Mononuclear cell (primary cell): Measurements from ENCODE around the gene CD247. TPM values are rescaled to one million over a fixed set of nuclear protein-coding genes. Genes with fewer than 3 reads are reported as not detected.

Experiments
- H3K27me3 ChIP-seq: 2 replicates; pipeline ENCODE4 v1.6.0; 2011; ENCODE audit warnings: low read length, control low read depth; ENCODE audit not compliant: insufficient read depth
- H3K4me1 ChIP-seq: 2 replicates; pipeline ENCODE4 v1.5.1; 2011; ENCODE audit warnings: mild to moderate bottlenecking, low read length, control low read depth; ENCODE audit not compliant: insufficient read depth
- H3K4me3 ChIP-seq: 2 replicates; pipeline ENCODE4 v1.5.1; 2011; ENCODE audit warnings: mild to moderate bottlenecking, low read length, moderate library complexity
- H3K9me3 ChIP-seq: 2 replicates; pipeline ENCODE4 v1.5.1; 2011; ENCODE audit warnings: low read depth, mild to moderate bottlenecking, control low read depth, low read length
- total RNA-seq: library from RNA; depleted of rRNA; stranded (reverse); fragments of >200 nt; gene quantifications from one replicate; pipeline ENCODE4 v1.2.3, GENCODE V29; 2012

Gene CD247
- total RNA-seq, 1 donor: 162 TPM

DNA sequence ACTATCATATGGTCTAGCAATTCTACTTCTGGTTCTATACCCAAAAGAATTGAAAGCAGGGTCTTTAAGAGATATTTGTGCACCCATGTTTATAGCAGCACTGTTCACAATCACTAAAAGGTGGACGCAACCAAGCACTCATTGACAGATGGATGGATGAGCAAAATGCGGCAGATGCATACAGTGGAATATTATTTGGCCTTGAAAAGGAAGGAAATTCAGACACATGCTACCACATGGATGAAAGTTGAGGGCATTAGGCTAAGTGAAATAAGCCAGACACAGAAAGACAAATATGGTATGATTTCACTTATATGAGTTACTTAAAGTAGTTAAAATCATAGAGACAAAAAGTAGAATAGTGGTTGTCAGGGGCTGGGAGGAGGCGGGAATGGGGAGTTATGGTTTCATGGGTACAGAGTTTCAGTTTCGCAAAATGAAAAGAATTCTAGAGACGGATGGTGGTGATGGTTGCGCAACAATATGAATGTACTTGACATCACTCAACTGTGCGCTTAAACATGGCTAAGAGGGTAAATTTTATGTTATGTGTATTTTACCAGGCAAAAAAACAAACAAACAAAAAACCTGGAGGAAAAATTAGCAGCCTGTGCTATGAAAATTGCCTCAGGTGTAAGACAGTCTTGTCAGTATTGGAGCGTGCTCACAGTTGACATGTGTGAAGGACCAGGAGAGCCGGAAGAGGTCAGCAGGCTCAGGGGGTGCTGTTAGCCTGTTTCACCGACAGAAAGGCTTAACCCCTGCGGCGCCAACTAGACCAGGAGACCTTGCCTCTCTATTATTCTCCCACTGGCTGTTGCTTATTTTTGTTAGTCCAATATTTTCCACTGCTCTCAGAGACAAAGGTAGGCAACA lies 26.5 kb downstream of the CD247 start:
- Histone ChIP-seq H3K4me3 (no peak overlapping the region), H3K4me1 (peaks cover 81% of the 10 kb centered on the region), H3K27me3 (no peaks in the 10 kb centered on the region), H3K9me3 (no peaks in the 10 kb centered on the region)

DNA sequence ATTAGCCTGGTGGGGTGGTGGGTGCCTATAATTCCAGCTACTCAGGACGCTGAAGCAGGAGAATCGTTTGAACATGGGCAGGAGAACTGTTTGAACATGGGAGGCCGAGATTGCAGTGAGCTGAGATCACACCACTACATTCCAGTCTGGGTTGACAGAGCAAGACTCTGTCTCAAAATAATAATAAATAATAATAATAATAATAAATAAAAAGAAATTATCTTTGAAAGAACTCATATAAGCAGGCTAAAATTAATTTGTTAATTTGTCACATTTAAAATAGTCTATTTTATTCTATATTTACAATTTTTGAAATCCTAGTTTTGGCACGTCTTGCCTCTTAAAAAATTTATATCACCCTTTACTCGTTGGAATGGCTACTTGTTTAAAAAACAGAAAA lies 27.6 kb downstream of the CD247 start:
- no peaks in the 10 kb centered on the region for H3K27me3 ChIP-seq
- H3K4me1 ChIP-seq: peaks cover 85% of the 10 kb centered on the region
- H3K9me3 ChIP-seq: no peaks in the 10 kb centered on the region
- H3K4me3 ChIP-seq: no peak overlapping the region

DNA sequence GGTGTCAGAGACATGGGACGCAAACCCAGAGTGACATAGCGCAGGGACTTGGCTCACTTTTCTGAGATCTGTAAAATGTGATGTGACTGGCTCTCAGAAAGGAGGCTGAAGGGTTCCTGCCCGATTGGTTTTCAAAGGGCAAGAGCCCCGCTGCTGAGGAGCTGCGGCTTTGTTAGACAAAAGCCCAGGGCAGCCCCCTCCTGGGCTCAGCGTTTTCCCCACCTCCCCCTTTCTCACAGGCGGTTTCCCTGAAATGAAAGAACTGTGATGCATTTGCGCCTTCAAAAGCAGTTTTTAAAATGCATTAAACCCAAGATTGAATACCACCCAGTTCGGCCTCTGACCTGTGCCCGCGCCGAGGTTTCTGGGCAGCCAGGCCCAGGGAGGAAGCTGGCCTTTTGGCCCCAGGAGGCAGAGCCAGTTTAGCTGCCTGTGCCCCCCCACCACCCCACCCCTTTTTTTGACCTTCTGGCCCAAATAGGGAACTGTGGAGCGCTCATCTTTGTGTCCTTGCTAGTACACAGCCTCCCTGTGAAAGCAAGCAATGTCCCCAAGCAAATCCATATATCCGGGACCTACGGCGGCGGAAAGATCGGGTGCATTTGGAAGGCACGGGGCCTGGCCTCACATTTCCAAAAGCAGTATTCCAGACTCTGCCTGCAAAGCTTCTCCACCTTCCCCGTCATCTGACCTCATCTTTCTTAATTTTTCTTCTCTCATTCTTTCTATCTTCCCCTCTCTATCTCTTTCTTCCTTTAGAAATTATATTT lies 28.6 kb downstream of the CD247 start:
- Histone ChIP-seq H3K9me3 (no peaks in the 10 kb centered on the region), H3K27me3 (no peaks in the 10 kb centered on the region), H3K4me3 (no peak overlapping the region), H3K4me1 (peaks cover 85% of the 10 kb centered on the region)

DNA sequence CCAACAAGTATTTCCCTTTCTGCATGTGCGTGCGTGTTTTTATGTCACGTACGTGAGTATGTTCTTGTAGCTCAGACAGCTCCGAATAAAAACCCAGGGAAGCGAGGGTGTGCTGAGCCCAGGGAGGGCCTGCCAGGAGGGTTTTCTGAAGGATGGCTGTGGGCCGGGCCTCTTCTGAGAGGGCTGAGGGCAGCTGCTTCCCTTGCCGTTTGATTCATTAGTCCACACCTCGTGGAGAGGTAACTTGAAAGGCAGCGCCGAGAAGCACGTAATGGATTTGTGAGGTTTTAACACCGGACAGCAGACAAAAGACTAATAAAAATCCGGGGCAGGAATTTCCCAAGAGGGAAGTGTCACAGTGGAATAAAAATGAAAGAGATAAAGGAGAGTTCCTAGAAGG lies 29.5 kb downstream of the CD247 start:
- Histone ChIP-seq H3K27me3 (no peaks in the 10 kb centered on the region), H3K4me1 (peaks cover 85% of the 10 kb centered on the region), H3K4me3 (no peak overlapping the region), H3K9me3 (no peaks in the 10 kb centered on the region)

DNA sequence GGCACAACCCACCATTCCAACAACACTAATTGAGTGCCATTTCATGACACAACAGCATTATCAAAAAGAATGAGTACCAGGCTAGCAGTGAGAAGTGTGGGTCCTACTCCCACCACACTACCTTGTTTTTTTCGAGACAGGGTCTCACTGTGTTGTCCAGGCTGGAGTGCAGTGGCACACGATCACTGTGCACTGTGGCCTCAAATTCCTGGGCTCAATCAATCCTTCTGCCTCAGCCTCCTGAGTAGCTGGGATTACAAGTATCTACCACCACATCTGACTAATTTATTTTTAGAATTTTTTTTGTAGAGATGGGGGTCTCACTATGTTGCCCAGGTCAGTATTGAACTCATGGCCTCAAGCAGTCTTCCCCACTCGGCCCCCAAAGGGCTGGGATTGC lies 30.7 kb downstream of the CD247 start:
- no peak overlapping the region for H3K4me3 ChIP-seq
- no peaks in the 10 kb centered on the region for H3K9me3 ChIP-seq
- H3K4me1 ChIP-seq: peaks cover 85% of the 10 kb centered on the region
- H3K27me3 ChIP-seq: no peaks in the 10 kb centered on the region

- no peak overlapping the region for H3K4me3 ChIP-seq
- H3K27me3 ChIP-seq: no peaks in the 10 kb centered on the region
- peaks cover 91% of the 10 kb centered on the region for H3K4me1 ChIP-seq
- no peaks in the 10 kb centered on the region for H3K9me3 ChIP-seq
These were observed 32.1 kb downstream of the CD247 start for GRCh38 chr1:167486090-167486824.

DNA sequence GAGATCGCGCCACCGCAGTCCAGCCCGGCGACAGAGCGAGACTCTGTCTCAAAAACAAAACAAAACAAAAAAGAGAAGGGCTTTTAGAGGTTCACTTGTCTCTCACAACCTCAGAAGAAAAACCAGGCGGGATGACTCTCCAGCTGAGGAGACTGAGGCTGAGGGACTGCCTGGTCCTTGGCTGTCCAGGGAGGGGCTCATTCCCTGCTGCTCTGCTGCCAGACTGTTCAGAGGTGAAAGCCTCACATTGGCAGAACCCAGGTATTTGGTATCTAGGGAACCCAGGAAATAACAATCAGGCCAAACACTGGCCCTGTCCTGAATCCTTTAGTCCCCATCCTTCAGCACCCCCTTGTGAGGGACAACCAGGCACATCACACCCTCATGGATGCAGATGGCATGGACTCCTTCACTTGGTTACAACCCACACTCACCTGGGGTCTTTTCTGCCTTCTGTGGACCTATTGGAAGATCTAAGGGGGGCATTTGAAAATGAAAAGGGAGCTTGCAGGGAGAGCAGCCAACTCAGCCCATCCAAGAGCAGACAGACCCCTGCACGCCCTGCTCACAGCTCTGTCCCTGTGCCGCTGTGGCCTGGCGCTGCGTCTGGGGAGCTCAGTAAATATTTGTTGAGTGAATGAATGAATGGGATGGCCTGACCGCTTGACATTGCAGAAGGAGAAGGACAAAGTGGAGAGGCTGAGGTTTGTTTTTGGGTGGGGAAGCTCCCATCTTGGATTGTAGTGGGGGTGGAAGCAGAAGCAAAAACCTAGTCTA lies 33.4 kb downstream of the CD247 start:
- Histone ChIP-seq H3K9me3 (no peaks in the 10 kb centered on the region), H3K27me3 (no peaks in the 10 kb centered on the region), H3K4me1 (peaks cover 94% of the 10 kb centered on the region), H3K4me3 (no peak overlapping the region)

DNA sequence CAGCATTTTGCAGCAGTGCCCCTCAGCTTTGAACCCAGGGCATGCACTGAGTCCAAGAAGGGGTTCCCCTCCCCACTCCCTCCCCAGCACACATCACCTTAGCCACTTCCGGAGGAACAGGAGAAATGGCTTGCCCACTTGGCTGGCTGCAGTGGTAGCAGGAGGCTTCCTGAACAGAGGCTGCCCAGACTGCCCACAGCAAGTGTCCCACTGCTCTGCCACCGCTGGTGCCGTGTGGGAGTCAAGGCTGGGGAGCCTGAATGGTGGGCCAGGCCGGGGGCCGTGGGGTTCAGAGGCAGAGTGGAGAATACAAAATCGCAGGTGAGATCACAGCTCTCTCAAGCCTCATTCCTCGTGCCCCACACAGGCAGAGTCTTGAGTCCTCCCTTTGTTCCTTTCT lies 34.5 kb downstream of the CD247 start:
- no peak overlapping the region for H3K4me3 ChIP-seq
- no peaks in the 10 kb centered on the region for H3K27me3 ChIP-seq
- H3K4me1 ChIP-seq: peaks cover 92% of the 10 kb centered on the region
- H3K9me3 ChIP-seq: no peaks in the 10 kb centered on the region

DNA sequence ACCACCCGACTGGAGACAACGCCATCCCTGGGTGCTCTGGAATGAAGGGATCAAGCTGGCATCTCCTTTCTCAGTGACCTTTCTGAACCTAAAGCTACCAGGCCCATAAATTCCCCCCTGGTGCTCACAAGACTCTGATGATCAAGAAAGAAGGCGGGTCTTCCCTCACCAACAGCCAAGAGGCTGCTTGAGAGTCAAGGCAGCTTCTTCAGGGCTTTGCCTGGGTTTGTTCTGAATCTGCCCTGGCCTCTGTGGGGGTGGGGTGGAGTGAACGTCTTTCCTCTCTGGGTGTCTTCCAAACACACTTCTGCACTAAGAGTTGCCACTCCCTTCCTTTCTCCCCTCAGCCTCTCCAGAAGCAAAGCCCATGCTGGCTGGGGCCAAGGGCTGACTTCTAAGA lies 36.1 kb downstream of the CD247 start:
- Histone ChIP-seq H3K4me1 (peaks cover 90% of the 10 kb centered on the region), H3K4me3 (no peak overlapping the region), H3K9me3 (no peaks in the 10 kb centered on the region), H3K27me3 (no peaks in the 10 kb centered on the region)

GRCh38 chr1:167479331-167479979 lies 38.9 kb downstream of the CD247 start:
- H3K27me3 ChIP-seq: no peaks in the 10 kb centered on the region
- H3K9me3 ChIP-seq: no peaks in the 10 kb centered on the region
- H3K4me1 ChIP-seq: peaks cover 85% of the 10 kb centered on the region
- no peak overlapping the region for H3K4me3 ChIP-seq

GRCh38 chr1:167477986-167478385 lies 40.3 kb downstream of the CD247 start:
- H3K4me1 ChIP-seq: peaks cover 85% of the 10 kb centered on the region
- H3K4me3 ChIP-seq: no peak overlapping the region
- no peaks in the 10 kb centered on the region for H3K9me3 ChIP-seq
- H3K27me3 ChIP-seq: no peaks in the 10 kb centered on the region

DNA sequence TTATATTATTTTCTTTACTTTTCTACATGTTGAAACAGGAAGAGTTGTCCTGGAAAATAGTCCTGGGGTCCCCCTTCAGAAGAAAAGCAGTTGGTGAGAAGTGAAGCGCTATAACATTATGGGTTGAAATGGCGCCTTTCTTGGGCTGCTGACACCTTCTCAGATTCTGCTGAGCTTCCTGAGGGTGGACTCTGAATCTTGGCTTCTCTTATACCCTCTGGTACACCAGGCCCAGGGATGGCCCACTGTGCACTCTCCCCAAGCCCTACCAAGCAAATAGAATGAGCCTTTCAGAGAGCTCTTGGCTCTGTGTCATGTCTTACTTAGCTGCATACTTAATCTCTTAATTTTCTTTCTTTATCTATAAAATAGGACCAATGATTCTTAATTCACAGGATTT lies 42.3 kb downstream of the CD247 start:
- H3K9me3 ChIP-seq: no peaks in the 10 kb centered on the region

GRCh38 chr1:167474191-167474641 lies 44.1 kb downstream of the CD247 start:
- Histone ChIP-seq H3K4me3 (no peak overlapping the region), H3K9me3 (no peaks in the 10 kb centered on the region), H3K4me1 (peaks cover 61% of the 10 kb centered on the region), H3K27me3 (no peaks in the 10 kb centered on the region)

More for the DNA sequence above, 42.3 kb downstream of the CD247 start:
- no peak overlapping the region for H3K4me3 ChIP-seq
- peaks cover 78% of the 10 kb centered on the region for H3K4me1 ChIP-seq
- H3K27me3 ChIP-seq: no peaks in the 10 kb centered on the region

DNA sequence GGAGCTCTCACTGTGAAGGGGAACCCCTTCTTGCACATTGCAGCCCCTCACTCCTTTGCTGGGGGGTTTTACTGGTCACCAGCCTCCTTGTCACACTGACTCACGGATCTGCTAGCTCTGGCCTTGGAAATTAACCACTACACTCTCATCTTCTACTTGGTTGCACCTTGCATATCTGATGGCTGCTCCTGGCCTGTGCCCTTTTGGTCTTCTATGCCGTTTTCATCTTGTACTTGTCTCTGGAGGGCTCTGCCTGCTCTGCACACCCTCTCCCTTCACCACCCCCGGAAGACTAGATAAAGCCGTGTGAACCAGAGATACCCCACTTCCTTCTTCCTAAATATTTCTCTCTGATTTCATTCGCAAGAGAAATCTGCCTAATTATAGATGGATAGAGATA lies 44.6 kb downstream of the CD247 start:
- peaks cover 63% of the 10 kb centered on the region for H3K4me1 ChIP-seq

More for the DNA sequence above, 44.6 kb downstream of the CD247 start:
- no peaks in the 10 kb centered on the region for H3K9me3 ChIP-seq
- no peaks in the 10 kb centered on the region for H3K27me3 ChIP-seq
- H3K4me3 ChIP-seq: no peak overlapping the region
